Measurements from ENCODE around the gene OTOR.

Gene OTOR

DNA sequence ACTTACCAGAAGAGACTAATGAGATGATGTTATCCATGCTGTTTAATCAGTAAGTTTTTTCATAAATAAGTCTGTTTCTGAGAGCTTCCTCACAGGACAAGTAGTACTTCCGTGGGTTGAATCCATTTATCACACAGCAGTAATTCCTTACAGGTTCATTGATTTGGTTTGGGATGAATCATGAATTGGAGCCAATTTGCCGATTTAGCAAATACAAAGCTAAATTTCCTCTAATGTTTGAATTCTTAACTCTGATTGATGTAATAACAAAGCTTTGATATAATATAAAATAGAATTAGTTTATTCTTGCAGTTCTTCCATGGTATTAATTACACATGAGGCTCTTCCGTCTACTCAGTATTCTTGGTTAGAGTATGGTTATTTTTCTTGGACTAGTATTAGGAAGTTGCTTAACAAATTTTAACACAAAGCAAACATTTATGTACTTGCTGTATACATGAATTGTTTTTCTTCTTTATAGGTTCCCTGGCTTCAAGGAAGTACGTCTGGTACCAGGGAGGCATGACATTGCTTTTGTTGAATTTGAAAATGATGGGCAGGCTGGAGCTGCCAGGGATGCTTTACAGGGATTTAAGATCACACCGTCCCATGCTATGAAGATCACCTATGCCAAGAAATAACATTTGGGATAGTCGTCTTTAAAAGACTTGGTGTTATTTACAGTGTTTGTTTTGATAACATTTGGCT, 7.6 kb upstream of the OTOR start:
- Histone ChIP-seq H3K9me3 (replicated peaks in 1 of 11) (no peaks in the 10 kb centered on the region), H3K4me1 (no peaks in the 10 kb centered on the region), H3K36me3 (peaks cover 72 to 77% (median 76%) of the 10 kb centered on the region in 11 experiments), H3K9ac (no peak overlapping the region), H4K20me1 (peaks cover 5 to 20% (median 14%) of the 10 kb centered on the region in 11 experiments; a peak in 15 of 22 replicates), H3K27me3 (no peaks in the 10 kb centered on the region), H3K4me2 (no peak overlapping the region), H3K27ac (no peak overlapping the region), H3K4me3 (no peak overlapping the region)
- no peak for TF ChIP-seq Cebpa-rat (IDR thresholded peaks at IDR 0.05)

DNA sequence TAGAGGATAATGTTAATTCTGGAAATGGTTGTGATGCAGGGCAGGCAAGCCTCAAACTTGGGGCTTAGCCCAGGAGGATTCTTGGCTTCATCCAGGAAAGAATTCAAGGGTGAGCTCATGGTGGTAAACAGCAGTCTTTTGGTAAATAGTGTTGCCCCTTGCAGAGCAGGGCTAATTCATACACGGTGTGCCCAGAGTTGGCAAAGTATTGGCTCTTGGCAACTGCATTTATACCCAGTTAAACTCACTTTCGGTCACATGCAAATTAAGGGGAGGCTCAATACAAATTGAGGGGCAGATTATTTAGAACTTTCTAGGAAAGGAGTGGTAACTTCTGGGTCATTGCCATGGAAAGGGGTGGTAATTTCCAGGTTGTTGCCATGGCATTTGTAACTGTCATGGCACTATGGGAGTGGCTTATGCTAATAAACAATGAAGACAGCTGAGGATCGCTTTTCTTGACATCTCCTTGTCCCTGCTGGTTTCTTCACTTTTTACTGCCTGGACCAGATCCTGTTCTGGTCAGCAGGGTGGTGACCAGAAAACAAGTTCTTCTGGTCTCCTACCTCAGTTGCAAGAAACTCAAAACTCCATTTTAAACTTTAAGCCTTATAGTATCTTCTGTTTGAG, 3.9 kb upstream of the OTOR start:
- Histone ChIP-seq H3K4me1 (peaks cover 0 to 11% (median 3%) of the 10 kb centered on the region in 10 experiments; a peak in 9 of 20 replicates), H3K4me2 (no peak overlapping the region), H3K27me3 (no peaks in the 10 kb centered on the region), H3K4me3 (no peak overlapping the region), H4K20me1 (no peaks in the 10 kb centered on the region; a peak in 4 of 22 replicates), H3K9me3 (replicated peaks in 1 of 11) (no peaks in the 10 kb centered on the region), H3K9ac (no peak overlapping the region), H3K27ac (no peak overlapping the region), H3K36me3 (peaks cover 35 to 40% (median 39%) of the 10 kb centered on the region in 11 experiments)
- no peak for TF ChIP-seq Cebpa-rat (IDR thresholded peaks at IDR 0.05)

DNA sequence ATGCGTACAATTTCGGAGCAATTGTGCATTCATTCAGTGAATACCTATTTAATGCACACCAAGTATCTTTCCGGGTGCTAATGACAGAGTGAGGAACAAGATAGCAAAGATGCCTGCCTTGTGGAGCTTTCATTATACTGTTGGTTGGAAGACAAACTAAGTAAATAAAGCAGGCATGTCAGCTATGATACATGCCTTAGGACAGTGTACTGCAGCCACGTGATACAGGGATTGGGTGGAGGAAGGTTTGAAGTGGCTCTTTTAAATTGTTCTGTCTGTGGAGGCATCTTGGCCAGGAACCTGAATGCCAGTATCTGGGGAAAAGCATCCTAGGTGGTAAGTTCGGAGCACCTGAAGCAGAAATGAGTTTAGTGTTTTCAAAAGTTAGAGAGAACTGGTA, 3.0 kb upstream of the OTOR start:
- no peak overlapping the region for H3K27ac ChIP-seq
- TF ChIP-seq Cebpa-rat (IDR thresholded peaks at IDR 0.05) = no peak
- no peak overlapping the region for H3K4me3 ChIP-seq
- peaks cover 0 to 21% (median 12%) of the 10 kb centered on the region in 10 experiments; a peak in 14 of 20 replicates for H3K4me1 ChIP-seq
- H3K27me3 ChIP-seq = no peaks in the 10 kb centered on the region
- H3K36me3 ChIP-seq = peaks cover 26 to 31% (median 30%) of the 10 kb centered on the region in 11 experiments
- H4K20me1 ChIP-seq = no peaks in the 10 kb centered on the region; a peak in 3 of 22 replicates
- H3K4me2 ChIP-seq = no peak overlapping the region
- no peaks in the 10 kb centered on the region for H3K9me3 ChIP-seq (replicated peaks in 1 of 11)
- H3K9ac ChIP-seq = no peak overlapping the region

DNA sequence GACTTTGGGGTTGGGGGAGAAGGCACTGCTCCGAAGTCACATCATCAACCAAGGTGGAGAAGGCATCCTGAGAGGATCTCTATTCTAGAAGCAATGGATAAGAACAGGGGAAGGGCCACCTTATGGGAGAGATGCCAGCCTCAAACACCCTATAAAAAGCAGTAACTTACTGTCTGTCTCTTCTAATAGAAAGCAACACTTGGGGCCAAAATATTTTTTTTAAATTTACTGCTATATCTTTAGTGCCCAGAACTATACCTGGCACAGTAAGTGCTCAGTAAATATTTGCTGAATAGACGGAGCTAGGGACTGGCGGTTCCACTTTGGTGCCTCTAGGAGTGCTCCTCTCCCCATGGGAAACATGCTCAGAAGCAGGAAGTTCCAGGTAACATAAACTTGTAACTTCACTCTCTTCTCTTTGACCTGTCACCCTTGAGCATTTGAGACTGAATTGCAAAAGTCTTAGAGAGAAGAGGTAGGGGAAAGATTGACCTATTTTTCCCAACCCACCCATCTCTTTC, 807 bp upstream of the OTOR start:
- Histone ChIP-seq H3K4me3 (no peak overlapping the region), H3K9ac (no peak overlapping the region), H3K27ac (no peak overlapping the region), H3K36me3 (peaks cover 4 to 10% (median 8%) of the 10 kb centered on the region in 11 experiments; a peak in 20 of 22 replicates), H3K9me3 (replicated peaks in 1 of 11) (no peaks in the 10 kb centered on the region), H3K4me1 (peaks cover 6 to 42% (median 33%) of the 10 kb centered on the region in 10 experiments; a peak in 19 of 20 replicates), H4K20me1 (no peaks in the 10 kb centered on the region), H3K27me3 (no peaks in the 10 kb centered on the region), H3K4me2 (0 out of 22 replicates have a peak overlapping the region, but pooled peaks of 1 of the 11 experiments have one; percentile 11)
- TF ChIP-seq Cebpa-rat (IDR thresholded peaks at IDR 0.05) = no peak

DNA sequence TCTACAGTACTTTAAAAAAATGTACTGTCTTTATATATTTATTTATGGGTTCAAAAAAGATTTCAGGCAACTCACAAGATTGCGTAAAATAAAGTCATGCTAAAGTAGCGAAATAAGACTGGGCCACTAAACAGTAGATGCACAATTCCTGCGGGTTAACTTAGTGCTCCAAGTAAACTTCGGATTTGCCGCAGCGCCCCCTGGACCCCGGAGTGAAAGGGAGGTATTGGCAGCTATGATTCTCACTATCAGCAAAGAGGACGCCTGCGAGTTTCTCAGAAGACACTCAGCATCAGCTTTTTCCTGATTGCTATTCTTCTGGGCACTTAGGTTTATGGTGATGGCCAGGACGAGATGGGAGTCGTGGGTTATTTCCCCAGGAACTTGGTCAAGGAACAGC, 1.4 kb downstream of the OTOR start:
- H3K36me3 ChIP-seq = peaks cover 0 to 13% (median 5%) of the 10 kb centered on the region in 11 experiments; a peak in 9 of 22 replicates
- no peak for TF ChIP-seq Cebpa-rat (IDR thresholded peaks at IDR 0.05)

DNA sequence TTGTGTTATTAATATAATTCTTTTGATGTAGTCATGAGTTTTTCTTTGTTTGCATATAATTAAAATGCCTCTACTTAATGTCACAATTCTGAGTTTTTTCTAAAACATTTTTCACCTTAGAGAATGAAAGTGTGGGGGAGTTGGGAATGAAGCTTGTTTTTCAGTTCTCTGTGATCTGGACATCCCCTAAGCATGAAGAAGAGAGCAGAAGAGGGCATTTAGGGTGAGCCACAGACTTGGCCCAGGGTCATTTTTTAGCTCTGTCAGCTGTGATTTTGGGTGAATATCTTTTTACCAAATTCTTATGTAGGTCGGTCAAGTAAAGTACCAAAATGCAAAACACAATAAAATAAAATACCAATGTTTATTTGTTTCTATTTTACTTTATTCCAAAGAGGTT, 3.9 kb downstream of the OTOR start:
- H3K4me3 ChIP-seq = peak overlapping the region in 3 of 10 experiments; percentile 24 to 62 (median 57); a peak in 2 of 20 replicates
- H4K20me1 ChIP-seq = no peaks in the 10 kb centered on the region
- TF ChIP-seq Cebpa-rat (IDR thresholded peaks at IDR 0.05) = no peak
- peak overlapping the region in 4 of 11 experiments; percentile 40 to 57 (median 48); a peak in 6 of 22 replicates for H3K9ac ChIP-seq
- H3K27ac ChIP-seq = peak overlapping the region in 8 of 11 experiments; percentile 3 to 75 (median 60); a peak in 11 of 22 replicates
- peaks cover 33 to 38% (median 37%) of the 10 kb centered on the region in 11 experiments for H3K9me3 ChIP-seq (replicated peaks in 1 of 11)
- H3K4me1 ChIP-seq = peaks cover 6 to 61% (median 45%) of the 10 kb centered on the region in 10 experiments; a peak in 19 of 20 replicates
- peaks cover 0 to 37% (median 17%) of the 10 kb centered on the region in 11 experiments; a peak in 13 of 22 replicates for H3K36me3 ChIP-seq
- H3K4me2 ChIP-seq = peak overlapping the region; percentile 18 to 89 (median 79); a peak in 19 of 22 replicates
- H3K27me3 ChIP-seq = no peaks in the 10 kb centered on the region

More for the DNA sequence above, 1.4 kb downstream of the OTOR start:
- Histone ChIP-seq H3K9ac (peak overlapping the region in 7 of 11 experiments; percentile 14 to 76 (median 57); a peak in 11 of 22 replicates), H3K27me3 (no peaks in the 10 kb centered on the region), H3K9me3 (replicated peaks in 1 of 11) (peaks cover 8 to 13% (median 11%) of the 10 kb centered on the region in 11 experiments), H3K4me1 (peaks cover 6 to 61% (median 45%) of the 10 kb centered on the region in 10 experiments; a peak in 19 of 20 replicates), H3K4me2 (peak overlapping the region; percentile 30 to 89 (median 79); a peak in 21 of 22 replicates), H3K27ac (peak overlapping the region in 8 of 11 experiments; percentile 17 to 75 (median 46); a peak in 13 of 22 replicates), H3K4me3 (peak overlapping the region in 8 of 10 experiments; percentile 9 to 62 (median 44); a peak in 14 of 20 replicates), H4K20me1 (no peaks in the 10 kb centered on the region)

DNA sequence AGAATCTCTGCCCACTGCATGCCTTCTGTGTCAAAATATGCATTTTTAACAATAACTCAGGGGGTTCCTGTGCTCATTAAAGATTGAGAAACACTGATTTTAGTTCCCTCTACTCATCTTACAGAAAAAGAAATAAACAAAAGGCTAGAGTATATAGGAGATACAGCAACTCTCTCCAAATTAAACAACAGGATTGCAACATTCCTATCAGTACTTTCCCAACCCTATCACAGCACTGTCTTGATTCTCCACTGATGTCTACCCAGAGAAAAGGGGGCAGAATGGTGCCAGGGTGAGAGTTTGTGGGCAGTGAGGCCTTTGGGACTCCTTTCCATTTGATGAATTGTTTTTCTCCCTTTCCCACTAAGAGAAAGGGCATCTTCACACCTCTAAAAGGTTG, 4.7 kb downstream of the OTOR start:
- H3K9ac ChIP-seq = peak overlapping the region in 3 of 11 experiments; percentile 40 to 48 (median 47); a peak in 4 of 22 replicates
- peaks cover 0 to 43% (median 17%) of the 10 kb centered on the region in 11 experiments; a peak in 13 of 22 replicates for H3K36me3 ChIP-seq
- peak overlapping the region in 6 of 11 experiments; percentile 3 to 75 (median 66); a peak in 11 of 22 replicates for H3K27ac ChIP-seq
- H3K4me3 ChIP-seq = peak overlapping the region in 3 of 10 experiments; percentile 24 to 62 (median 57); a peak in 2 of 20 replicates
- no peak for TF ChIP-seq Cebpa-rat (IDR thresholded peaks at IDR 0.05)
- no peaks in the 10 kb centered on the region for H4K20me1 ChIP-seq
- peak overlapping the region in 9 of 11 experiments; percentile 43 to 89 (median 82); a peak in 16 of 22 replicates for H3K4me2 ChIP-seq
- H3K4me1 ChIP-seq = peaks cover 6 to 56% (median 45%) of the 10 kb centered on the region in 10 experiments; a peak in 19 of 20 replicates
- peaks cover 40 to 46% (median 44%) of the 10 kb centered on the region in 11 experiments for H3K9me3 ChIP-seq (replicated peaks in 1 of 11)
- H3K27me3 ChIP-seq = no peaks in the 10 kb centered on the region

DNA sequence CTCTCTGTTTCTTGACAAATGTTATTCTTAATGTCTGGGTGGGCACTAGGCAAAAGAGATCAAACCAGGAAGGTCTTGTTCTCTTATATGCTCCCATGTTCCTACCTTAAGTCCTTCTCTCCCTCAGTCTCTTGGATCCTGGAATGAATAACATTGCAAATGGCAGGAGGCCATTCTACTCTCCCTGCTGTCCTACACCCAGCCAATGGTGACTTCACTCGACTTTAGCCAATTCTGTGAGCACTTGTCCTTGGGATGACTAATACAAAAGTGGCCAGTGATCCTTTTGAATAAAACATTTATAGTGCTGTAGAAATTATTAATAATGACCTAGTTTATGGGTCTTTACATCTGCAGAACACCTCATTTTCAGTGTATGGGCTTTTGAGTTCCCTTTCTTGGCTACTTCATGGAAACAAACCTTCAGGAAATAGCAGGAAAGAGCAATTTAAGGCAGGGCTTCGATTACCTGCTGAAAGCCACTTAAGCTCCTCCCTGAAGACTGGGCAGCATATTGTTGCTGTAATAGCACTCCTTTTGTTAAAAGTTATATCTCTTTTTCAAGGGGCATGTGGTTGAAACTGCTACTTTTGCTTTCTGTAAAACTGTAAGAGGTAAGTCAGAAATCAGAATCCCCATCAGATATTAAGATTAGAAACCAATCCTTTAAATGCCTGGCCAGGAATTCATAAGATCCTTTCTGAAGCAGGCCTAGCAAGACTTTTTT, 10.5 kb downstream of the OTOR start:
- Histone ChIP-seq H3K36me3 (peaks cover 0 to 39% (median 17%) of the 10 kb centered on the region in 11 experiments; a peak in 13 of 22 replicates), H3K4me3 (no peak overlapping the region), H3K27me3 (no peaks in the 10 kb centered on the region), H3K9ac (0 out of 22 replicates have a peak overlapping the region, but pooled peaks of 2 of the 11 experiments have one; percentile 1 to 8), H3K9me3 (replicated peaks in 1 of 11) (peaks cover 40 to 45% (median 42%) of the 10 kb centered on the region in 11 experiments), H3K27ac (peak overlapping the region in 3 of 11 experiments; percentile 1 to 36 (median 34); a peak in 2 of 22 replicates), H3K4me2 (peak overlapping the region in 9 of 11 experiments; percentile 1 to 66 (median 38); a peak in 16 of 22 replicates), H4K20me1 (no peaks in the 10 kb centered on the region), H3K4me1 (peaks cover 28 to 55% (median 46%) of the 10 kb centered on the region in 10 experiments)
- TF ChIP-seq Cebpa-rat (IDR thresholded peaks at IDR 0.05) = no peak
